GM18868 (cell line): Measurements from ENCODE around the gene PHF21B.

Experiments
- ATAC-seq: cut with Tn5 transposase; IDR thresholded peaks from one replicate; pipeline ENCODE4 v1.9.1; 2021; ENCODE audit warnings: mild to moderate bottlenecking, moderate library complexity; ENCODE audit not compliant: unreplicated experiment

The PHF21B gene

DNA sequence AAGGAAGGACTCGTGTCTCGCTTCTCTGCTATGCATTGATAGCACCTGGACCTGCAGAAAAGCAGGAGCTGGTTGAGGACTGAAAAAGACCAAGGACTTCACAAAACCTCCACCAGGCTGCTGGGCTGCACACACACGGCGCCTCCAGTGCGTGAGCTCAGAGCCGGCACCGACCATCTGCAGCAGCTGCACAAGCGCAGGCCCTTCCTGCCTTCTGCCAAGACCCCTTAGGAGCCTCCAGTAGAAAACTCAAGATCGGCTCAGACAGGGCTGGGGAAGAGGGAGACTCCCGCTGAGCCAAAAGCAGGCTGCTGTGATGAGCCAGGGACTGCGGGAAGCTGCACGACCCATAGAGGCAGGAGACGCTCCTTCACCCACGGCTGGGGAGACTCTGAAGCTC is 70.9 kb downstream of the PHF21B start:
- no peak for ATAC-seq

- ATAC-seq: no peak
These were observed 72.6 kb downstream of the PHF21B start for GRCh38 chr22:44937216-44937615.

- no peak for ATAC-seq
These were observed 73.6 kb downstream of the PHF21B start for GRCh38 chr22:44936201-44936600.

DNA sequence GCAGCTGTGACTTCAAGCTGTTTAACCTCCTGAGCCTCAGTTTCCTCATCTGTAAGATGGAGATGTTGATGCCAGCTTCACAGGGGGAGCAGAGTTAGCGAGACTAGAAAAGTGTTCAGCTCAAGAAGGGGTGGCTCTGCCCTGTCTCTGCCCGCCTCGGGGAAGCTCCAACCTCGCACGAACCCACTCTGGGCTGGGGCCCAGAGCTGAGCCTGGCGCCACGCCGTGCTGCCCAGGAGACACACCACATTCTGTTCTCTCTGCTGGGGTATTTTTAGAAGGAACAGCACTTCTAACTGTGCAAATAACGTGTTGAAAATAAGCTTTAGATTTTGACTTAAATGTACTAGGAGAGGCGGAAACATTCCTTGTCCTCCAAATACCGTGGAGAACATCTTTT is 74.1 kb downstream of the PHF21B start:
- no peak for ATAC-seq

- no peak for ATAC-seq
These were observed 75.4 kb downstream of the PHF21B start for GRCh38 chr22:44934454-44934735.

DNA sequence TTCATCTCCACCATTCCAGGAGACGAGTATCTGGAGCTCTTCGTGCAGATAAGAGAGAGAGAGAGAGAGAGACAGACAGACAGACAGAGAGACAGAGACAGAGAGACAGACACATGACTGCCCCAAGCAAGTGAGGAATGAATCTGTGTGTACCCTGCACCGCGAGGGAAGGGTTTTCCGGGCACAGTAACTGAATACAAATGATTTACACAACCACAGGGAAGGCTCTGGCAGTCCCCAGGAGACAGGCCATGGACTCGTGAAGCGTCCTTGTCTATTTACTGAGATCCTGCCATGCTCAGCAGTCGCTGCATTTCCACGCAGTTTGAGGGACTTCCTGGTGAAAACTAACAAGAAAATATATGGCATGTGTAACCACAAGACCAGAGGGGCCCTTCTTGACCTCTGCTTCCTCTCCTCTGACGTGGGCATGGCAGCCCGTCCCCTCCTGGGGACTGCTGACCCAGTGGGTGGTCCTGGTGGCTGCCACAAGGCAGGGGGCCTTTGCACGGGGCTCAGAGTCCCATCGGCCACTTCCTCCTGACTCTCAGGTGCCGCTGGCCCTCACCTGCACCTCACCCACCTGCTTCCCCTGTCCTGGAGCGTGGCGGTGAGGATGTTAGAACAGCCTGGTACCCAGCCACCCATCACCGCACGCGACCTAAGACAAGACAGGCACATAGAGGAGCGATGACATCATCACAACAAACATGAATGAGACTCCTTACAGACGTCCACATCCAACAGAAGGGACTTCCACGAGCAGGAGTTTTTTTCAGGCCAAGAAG is 75.9 kb downstream of the PHF21B start:
- ATAC-seq: no peak

DNA sequence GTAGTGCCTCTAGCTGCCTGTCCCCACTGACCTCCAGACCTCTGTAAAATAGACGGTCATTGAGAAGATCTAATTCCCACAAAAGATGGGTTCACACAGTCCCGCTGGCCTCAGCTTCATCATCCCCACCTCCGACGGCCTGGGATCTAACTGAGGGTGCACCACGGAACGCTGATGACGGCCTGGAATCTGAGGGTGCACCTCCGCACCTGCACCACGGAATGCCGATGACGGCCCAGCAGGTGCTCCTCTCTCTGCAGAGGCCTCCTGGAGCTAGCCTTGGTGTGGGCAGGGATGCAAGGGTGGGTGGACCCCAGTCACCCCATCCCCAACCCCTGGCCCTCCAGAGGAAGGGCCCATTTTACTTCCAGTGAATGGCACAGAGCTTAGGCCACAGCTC is 77.3 kb downstream of the PHF21B start:
- no peak for ATAC-seq

DNA sequence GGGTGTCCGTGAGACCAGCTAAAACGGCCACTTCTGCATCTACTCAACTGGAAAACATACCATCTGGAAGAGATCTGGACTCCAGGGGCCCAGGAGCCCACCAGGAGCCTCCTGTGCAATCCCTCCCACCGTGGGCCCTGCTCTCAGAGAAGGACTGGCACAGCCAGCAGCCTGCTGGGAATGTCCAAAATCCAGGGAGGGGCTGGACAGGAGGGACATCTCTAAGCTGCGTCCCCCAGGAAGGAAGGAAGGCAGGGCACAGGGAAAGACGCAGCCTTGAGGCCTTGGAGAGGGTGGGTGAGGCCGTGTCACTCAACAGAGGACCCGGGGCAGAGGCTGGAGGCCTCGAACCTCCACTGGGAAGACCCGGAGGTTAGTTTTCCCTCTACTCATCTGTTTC is 78.0 kb downstream of the PHF21B start:
- no peak for ATAC-seq

DNA sequence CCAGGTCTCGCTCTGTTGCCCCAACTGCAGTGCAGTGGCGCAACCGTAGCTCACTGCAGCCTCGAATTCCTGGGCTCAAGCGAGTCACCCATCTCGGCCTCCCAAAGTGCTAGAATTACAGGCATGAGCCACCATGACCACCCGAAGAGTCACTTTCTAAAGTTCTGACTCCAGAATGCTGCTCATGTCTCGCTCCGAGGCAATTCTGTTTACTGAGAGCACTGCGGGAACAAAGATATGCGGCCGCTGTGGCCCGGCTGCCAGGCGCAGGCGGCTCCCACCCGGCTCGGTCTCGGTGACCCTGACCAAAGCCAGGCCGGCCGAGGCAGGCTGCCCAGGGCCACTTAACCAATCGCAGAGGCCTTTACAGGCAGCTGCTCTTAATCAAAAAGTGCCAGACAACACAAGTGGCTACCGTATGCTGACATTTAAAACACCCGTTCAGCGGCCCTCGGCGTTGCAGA is 78.7 kb downstream of the PHF21B start:
- no peak for ATAC-seq

DNA sequence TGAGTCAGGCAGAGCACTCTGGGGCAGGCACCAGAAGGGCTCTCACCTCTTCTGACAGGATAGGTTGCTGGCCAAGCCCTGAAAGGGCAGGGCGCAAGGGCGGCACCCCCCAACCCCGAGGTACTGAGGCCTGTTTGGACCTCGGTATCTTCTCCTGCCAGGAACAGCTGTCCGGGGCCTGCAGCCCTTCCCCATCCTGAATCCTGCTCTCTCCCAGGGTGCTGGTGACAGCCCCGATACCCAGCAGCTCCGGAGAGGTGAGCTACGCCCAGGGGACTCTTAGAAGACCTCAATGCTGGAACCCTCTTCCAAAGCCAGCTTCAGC is 79.1 kb downstream of the PHF21B start:
- ATAC-seq: no peak

DNA sequence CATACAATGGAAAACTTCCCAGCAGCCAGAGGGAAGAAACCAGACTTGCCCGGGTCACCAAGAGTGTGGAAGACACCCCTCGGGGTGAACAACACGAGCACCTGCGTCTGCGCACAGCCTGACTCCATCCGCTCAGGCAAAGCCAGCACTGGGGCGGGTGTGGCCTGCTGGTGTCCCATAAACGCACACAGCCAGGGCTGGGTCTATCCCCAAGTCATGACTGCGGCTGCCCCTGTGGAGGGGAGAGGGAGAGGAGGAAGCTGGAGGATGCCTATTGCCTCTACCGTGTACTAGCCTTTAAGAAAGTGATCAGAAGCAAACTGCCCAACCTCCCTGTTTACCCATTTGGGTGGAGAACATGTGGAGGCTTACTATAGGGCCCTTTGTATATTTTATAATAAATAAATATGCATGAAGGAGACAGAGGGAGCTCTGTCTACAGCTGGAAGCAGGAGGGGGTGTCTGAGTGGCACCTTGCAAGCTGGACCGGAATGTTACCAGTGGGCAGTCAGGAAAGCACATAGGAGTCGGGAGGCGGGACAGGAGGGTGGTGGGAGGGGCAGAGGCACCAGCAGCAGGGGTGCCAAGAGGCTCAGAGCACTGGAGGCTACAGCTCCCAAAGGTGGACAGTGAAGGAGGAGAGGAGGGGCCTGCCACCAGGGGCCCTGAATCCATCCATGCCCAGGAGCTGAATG is 79.6 kb downstream of the PHF21B start:
- ATAC-seq: no peak

DNA sequence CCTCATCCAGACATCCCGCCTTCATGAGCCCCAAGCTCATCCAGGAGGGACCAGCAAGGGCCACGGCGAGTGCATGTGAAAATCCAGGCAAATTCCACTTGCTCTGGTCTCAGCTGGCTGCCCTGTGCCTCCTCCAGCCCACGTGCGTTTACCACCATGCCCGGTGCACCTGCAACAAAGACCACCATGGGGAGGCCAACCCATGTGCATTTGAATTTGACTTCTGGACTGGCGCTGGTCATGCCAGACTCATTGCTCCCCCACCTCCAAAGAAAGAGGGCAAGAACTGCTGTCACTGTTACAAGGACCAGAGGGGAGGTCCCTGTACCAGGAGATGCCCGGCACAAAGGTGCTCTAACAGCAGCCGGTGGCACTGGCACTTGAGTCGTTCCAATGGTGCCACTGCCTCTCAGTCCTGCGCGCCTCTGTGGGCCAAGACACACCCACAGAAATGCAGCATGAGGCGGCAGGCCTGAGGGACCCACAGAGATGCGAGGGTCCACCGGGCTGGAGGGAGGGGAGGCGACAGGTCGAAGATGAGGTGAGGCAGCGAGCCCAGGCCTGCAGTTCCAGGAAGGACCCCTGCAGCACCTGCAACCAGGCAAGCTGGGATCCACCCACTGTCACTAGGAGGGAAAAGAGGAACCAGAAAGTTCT is 80.3 kb downstream of the PHF21B start:
- ATAC-seq: no peak

GRCh38 chr22:44928711-44929358 is 81.0 kb downstream of the PHF21B start:
- no peak for ATAC-seq

DNA sequence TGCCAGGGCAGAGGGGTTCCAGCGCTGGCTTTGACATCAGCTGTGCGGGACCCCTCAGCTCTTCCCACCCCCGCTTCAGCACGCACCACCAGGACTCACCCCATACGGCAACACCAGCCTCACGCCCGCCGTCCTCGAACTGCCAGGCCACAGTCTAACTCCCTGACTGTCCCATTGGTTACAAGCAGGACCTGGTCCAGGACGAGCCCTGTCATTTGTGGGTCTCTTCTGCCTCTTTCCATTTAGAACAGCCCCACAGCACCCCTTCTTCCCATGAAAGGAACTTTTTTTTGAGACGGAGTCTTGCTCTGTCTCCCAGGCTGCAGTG is 81.7 kb downstream of the PHF21B start:
- ATAC-seq: no peak

GRCh38 chr22:44927463-44928135 is 82.2 kb downstream of the PHF21B start:
- ATAC-seq: no peak

GRCh38 chr22:44926491-44927415 is 83.1 kb downstream of the PHF21B start:
- ATAC-seq: no peak

- no peak for ATAC-seq
These were observed 83.7 kb downstream of the PHF21B start for GRCh38 chr22:44926124-44926475.

- no peak for ATAC-seq
These were observed 84.2 kb downstream of the PHF21B start for GRCh38 chr22:44925465-44926123.

DNA sequence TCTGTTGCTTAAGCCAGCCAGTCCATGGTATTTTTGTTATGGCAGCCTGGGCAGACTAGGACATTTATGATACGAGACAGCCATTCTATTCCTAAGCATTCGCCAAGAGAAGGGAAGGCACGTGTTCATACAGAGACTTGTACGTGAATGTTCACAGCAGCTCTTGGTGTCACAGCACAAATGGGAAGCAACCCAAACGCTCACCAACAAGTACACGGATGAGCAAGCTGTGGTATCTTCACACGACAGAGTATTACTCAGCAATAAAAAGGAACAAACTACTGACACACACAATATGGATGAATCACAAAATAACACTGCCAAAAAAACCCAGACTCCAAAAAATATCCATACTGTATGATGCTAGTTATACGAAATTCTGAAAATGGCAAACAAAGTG is 85.1 kb downstream of the PHF21B start:
- no peak for ATAC-seq

DNA sequence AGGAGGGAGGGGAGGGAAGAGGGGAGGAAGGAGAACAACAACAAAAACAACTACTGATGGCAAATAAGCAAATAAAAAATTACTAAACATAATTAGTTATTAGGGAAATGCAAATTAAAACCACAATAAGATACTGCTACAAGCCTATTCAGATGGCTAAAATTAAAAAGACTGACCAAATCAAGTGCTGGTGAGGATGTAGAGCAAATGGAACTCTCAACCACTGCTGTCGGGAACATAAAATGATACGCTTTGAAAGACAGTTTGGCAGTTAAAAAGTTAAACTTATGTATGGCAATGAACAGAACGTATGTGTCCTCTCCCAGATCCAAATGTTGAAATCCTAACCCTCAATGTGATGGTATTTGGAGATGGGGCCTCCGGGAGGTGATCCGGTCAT is 85.7 kb downstream of the PHF21B start:
- ATAC-seq: no peak
